Body of pancreas (tissue), 4 donors: ENCODE results near the gene CASP9.

ENCODE experiments used
- CTCF ChIP-seq, 7 experiments: fragments of 450-650 bp in 4 of 7; fragments of 200-600 bp in 3 of 7; sonication (generic) in 3 of 7; IDR thresholded peaks; one replicate each; pipeline ENCODE4 v1.5.1; 2016 to 2019; ENCODE audit warnings: antibody characterized with exemption in 7 of 7
- POLR2A ChIP-seq, 3 donors: fragments of 450-650 bp; IDR thresholded peaks; one replicate each; pipeline ENCODE4 v1.6.1; 2016; ENCODE audit warnings: antibody characterized with exemption in 3 of 3, mild to moderate bottlenecking in 2 of 3

- no peak for TF ChIP-seq POLR2A (IDR thresholded peaks at IDR 0.05)
- TF ChIP-seq CTCF (IDR thresholded peaks at IDR 0.05), result no peak
Observed at GRCh38 chr1:15465674-15466073, 58.3 kb downstream of the CASP9 start.
